Astrocyte of the spinal cord (primary cell): ENCODE measurements around the gene SPINK4.

Experiments used
- DNase-seq: peaks from one replicate; pipeline ENCODE4 v3.0.0; 2011; ENCODE audit warnings: low read depth, low spot score
- H3K4me3 ChIP-seq: 2 replicates; pipeline ENCODE4 v1.5.1; 2011; ENCODE audit warnings: low read depth, mild to moderate bottlenecking, low read length, moderate library complexity
- CTCF ChIP-seq: IDR thresholded peaks from 2 replicates; pipeline ENCODE4 v1.5.1; 2012; ENCODE audit warnings: low read depth, mild to moderate bottlenecking, low read length, inconsistent platforms
- in situ Hi-C: cut with HindIII; loops from 2 replicates; pipeline ENCODE4 v1.10.0; 2017; ENCODE audit warnings: low sequenced_read_pairs

The SPINK4 gene

GRCh38 chr9:33202018-33202417, 37.9 kb upstream of the SPINK4 start:
- TF ChIP-seq CTCF, result no peak
- in situ Hi-C loops, result no loop called here
- no peak for DNase-seq
- H3K4me3 ChIP-seq, result no peak overlapping the region

- no peak overlapping the region for H3K4me3 ChIP-seq
- peak; percentile 71 for DNase-seq
- in situ Hi-C loops, result no loop called here
- TF ChIP-seq CTCF, result no peak
These were observed 37.3 kb upstream of the SPINK4 start for GRCh38 chr9:33202552-33203201.

- no peak for TF ChIP-seq CTCF
- in situ Hi-C loops, result no loop called here
- no peak for DNase-seq
- H3K4me3 ChIP-seq, result no peak overlapping the region
These were observed 30.6 kb upstream of the SPINK4 start for GRCh38 chr9:33209394-33209793.

GRCh38 chr9:33210006-33210715, 29.8 kb upstream of the SPINK4 start:
- in situ Hi-C loops, result no loop called here
- H3K4me3 ChIP-seq, result no peak overlapping the region
- DNase-seq, result no peak
- no peak for TF ChIP-seq CTCF

GRCh38 chr9:33211695-33212393, 28.1 kb upstream of the SPINK4 start:
- no peak for TF ChIP-seq CTCF
- in situ Hi-C loops, result no loop called here
- no peak overlapping the region for H3K4me3 ChIP-seq
- DNase-seq, result no peak

GRCh38 chr9:33220681-33221567, 19.0 kb upstream of the SPINK4 start:
- in situ Hi-C loops, result no loop called here
- no peak for TF ChIP-seq CTCF
- no peak overlapping the region for H3K4me3 ChIP-seq
- no peak for DNase-seq
